Hematopoietic multipotent progenitor cell treated with erythropoietin and hydrocortisone succinate and interleukin-3 and kit ligand, for 8 days (in vitro differentiated cells): Measurements from ENCODE around the gene BBLN.
A peak's percentile ranks its signal among the peaks of the same experiment; 100 is the strongest.
"Not testable (repeated sequence)": the region's sequence is repeated elsewhere in the genome, so short reads cannot be mapped to it uniquely, and the experiment has no call there.

Source experiments
- DNase-seq: peaks from one replicate; pipeline ENCODE4 v3.0.0-alpha.2; 2015

Gene BBLN, protein sequence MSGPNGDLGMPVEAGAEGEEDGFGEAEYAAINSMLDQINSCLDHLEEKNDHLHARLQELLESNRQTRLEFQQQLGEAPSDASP

GRCh38 chr9:128159784-128160602 is at the start of gene BBLN:
BBLN (plus strand) TSS chr9:128160265; CDS start chr9:128160408, 143 bp downstream.
- peak; percentile 86 for DNase-seq

- not testable (repeated sequence) for DNase-seq
Measured at GRCh38 chr9:128111726-128112125, 48.3 kb upstream of the BBLN start.

GRCh38 chr9:128113526-128114325 is 46.3 kb upstream of the BBLN start:
- no peak for DNase-seq

- no peak for DNase-seq
Measured at GRCh38 chr9:128114326-128115186, 45.5 kb upstream of the BBLN start.

DNA sequence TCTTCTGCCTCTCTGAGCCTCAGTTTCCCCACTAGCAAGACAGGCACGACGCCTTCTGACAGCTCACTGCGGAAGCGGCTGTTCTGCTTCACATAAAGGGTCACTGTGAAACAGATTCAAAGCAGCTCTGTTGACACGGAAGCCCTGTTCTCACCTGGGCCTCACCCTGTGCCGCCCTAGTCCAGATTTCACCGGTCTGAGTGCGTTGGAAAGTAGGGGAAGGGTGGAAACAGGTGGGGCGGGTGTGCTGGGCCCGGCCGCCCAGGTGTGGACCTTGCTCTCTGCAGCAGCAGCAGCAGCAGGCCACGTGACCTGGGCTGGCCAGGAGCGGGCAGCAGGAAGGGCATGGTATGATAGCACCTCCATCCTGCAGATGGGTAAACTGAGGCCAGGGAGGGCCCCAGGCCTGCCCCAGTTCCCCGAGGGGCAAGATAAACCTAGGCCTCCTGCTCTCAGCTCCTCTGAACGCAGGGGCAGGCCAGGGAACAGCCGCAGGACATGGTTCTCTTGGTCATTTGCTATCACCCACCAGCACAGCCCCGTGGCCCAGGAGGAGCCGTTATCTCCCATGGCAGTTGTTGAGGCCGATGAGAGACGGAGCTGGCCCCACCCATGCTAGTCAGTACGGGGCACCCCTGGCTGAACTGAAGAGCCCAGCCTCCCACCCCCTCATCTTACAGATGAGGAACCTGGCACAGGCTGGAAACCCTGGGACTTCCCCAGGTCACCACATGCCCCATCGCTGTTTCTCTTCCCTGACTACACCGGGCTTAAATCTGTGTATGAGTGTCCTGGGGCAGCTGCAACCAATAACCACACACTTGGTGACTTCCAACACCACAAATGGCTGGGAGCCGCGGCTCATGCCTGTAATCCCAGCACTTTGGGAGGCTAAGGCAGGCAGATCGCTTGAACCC is 44.6 kb upstream of the BBLN start:
- DNase-seq, result peak; percentile 99

DNA sequence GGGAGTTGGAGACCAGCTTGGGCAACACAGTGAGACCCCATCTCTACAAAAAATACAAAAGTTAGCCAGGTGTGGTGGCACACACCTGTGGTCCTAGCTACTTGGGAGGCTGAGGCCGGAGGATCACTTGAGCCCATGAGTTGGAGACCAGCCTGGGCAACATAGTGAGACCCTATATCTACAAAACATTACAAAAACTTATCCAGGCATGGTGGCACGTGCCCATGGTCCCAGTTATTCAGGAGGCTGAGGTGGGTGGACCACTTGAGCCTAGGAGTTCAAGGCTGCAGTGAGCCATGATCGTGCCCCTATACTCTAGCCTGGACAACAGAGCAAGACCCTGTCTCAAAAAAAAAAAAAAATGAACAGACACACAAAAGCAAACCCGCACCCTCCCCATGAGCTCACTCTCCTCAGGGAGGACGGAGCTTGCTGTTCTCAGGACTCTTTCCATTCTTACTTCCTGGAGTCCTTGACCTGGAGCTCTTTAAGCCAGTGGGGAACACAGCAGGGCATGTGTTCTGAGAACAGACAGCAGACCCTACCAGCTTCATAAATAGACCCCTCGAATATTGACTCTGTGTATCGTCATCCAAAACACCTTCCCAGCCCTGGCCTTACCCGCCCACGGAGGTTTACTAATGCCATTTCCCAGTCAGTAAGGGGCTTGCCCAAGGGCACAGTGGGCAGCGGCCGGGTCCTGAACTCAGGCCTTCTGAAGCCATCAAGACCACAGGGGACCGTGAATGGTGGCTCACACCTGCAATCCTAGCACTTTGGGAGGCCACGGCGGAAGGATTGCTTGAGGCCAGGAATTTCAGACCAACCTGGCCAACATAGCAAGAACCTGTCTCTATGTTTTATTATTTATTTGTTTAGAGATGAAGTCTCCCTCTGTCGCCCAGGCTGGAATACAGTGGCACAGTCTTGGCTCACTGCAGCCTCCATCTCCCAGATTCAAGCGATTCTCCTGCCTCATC is 43.7 kb upstream of the BBLN start:
- DNase-seq, result peak; percentile 13

DNA sequence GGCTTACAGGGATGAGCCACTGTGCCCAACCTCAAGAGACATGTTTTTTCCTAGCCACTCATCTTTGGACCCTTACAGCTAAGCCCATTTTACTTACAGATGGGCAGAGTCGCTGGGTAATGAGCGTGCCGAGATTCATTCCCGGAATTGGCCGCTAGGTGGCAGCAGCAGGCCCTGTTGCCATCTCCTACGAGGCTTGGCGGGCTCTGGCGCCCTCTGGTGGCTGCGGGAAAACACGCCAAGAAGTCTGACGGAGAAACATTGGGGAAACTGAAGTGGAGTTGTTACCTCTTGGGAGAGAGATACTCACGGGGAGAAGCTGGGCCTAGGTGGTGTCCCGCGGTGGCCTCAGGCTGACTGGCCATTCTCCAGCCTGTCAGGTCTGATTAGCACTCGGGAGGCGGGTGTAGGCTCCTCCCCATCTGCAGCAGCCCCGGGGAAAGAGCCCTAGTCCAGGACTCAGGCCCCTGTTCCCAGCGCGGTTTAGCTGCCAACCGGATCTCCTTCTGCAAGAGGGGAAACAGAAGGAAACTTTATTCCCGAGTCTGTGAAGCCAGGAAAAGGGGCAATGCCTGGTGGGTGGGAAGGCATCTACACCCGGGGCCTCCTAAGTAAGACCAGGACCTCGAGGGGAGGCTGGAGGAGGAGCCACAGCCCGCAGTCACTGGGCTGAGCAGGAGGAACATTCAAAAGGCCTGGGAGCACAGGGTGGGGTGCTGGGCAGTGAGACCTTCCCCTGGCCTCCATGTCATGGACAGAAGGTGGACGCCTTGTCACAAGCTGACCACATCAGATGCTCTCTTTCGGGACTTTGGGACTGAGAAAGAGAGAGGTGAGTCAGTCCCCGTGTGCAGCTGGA is 42.2 kb upstream of the BBLN start:
- DNase-seq, result peak; percentile 92

- no peak for DNase-seq
Measured at GRCh38 chr9:128118472-128118857, 41.6 kb upstream of the BBLN start.

- no peak for DNase-seq
Measured at GRCh38 chr9:128118971-128119665, 40.9 kb upstream of the BBLN start.

- no peak for DNase-seq
Measured at GRCh38 chr9:128120061-128120740, 39.9 kb upstream of the BBLN start.

GRCh38 chr9:128120741-128121465 is 39.2 kb upstream of the BBLN start:
- no peak for DNase-seq

DNA sequence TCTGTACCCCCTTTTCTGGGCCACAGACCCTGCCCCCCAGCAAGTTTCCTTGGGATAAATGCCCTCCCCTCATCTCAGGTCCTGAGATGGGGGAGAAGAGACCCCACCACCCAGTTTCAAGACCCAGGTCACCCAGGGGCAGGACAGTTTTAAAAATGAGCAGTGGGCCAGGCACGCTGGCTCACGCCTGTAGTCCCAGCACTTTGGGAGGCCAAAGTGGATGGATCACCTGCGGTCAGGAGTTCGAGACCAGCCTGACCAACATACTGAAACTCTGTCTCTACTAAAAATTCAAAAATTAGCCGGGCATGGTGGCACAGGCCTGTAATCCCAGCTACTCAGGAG is 38.6 kb upstream of the BBLN start:
- no peak for DNase-seq

DNA sequence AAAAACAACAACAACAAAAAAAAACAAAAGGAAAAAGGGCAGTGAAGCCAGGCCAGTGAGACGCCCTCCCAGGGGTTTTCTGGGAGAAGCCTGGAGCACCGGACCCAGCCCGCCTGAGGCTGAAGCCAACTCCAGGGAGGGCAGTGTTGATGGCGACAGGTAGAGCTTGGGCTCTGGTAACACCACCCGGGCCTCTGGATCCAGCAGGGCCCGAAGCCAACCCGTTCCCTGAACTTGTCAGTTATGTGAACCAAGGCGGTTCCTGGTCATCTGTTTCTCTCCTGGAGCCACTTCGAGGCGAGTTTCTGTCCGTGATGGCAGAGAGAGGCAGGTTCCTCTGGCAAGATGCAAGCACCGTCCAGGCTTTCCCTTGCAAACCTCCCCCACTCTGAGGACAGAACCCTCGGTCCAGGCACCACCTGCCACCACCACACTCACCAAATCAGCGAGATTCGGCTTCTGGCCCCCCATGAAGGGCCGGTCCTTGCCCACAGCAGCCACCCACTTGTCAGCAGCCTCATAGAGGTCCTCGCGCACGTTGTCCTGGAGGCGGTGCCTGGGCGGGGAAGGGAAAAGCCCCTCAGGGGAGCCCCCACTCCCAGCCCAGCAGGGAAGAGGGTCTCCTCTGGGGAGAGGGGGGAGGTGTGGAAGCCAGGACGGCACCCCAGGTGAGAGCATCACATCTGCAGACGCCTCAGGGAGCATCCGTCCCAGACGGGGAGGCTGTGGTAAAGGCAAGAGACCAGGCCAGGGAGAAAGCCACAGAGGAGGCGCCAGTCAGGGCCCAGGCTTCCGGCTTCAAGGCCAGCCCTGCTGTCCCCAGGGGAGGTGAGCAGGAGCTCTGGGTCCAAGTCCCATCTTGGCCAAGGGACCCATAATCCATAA is 37.9 kb upstream of the BBLN start:
- no peak for DNase-seq

GRCh38 chr9:128122809-128123175 is 37.3 kb upstream of the BBLN start:
- DNase-seq, result no peak

GRCh38 chr9:128123451-128124080 is 36.5 kb upstream of the BBLN start:
- no peak for DNase-seq

DNA sequence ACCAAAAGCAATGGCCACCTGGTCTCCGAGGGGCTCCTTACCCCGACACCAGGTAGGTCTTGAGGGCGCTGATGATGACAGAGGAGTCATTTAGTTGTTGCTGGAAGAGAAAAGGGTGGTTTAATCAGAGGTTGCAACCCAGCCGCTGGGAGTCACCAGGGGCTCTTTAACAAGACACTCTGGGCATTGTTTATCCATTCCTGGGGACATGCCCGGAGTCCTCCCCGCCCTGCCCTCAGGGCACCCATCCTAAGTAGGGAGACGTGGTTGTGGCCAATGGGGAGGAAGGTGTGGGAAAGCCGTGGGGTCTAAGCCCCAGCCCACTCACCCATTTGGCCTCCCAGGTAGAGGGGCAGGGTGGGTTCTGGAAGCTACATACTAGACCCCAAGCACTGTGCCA is 35.6 kb upstream of the BBLN start:
- DNase-seq, result no peak
